22Rv1 (cell line): Measurements from ENCODE around the gene TAGLN.

Source experiments
- H3K27ac ChIP-seq: fragments of 450-650 bp; 2 replicates; pipeline ENCODE4 v1.5.1; 2017
- CTCF ChIP-seq: fragments of 450-650 bp; IDR thresholded peaks from 2 replicates; pipeline ENCODE4 v1.5.1; 2017; ENCODE audit warnings: mild to moderate bottlenecking
- ZFX ChIP-seq: fragments of 450-650 bp; IDR thresholded peaks from 2 replicates; pipeline ENCODE4 v1.6.1; 2017; ENCODE audit warnings: antibody characterized with exemption, borderline replicate concordance

Gene TAGLN

GRCh38 chr11:117192401-117192875 lies 6.7 kb upstream of the TAGLN start:
- no peak for TF ChIP-seq CTCF
- no peak for TF ChIP-seq ZFX

GRCh38 chr11:117193130-117194020 lies 5.8 kb upstream of the TAGLN start:
- no peak overlapping the region for H3K27ac ChIP-seq
- no peak for TF ChIP-seq ZFX
- TF ChIP-seq CTCF = no peak

More at GRCh38 chr11:117192401-117192875, 6.7 kb upstream of the TAGLN start:
- H3K27ac ChIP-seq = no peak overlapping the region

- TF ChIP-seq ZFX = no peak
- TF ChIP-seq CTCF = no peak
- H3K27ac ChIP-seq = no peak overlapping the region
Measured at GRCh38 chr11:117194267-117194666, 4.9 kb upstream of the TAGLN start.

GRCh38 chr11:117195258-117195657 lies 3.9 kb upstream of the TAGLN start:
- no peak overlapping the region for H3K27ac ChIP-seq
- no peak for TF ChIP-seq ZFX
- TF ChIP-seq CTCF = no peak

GRCh38 chr11:117195761-117196160 lies 3.4 kb upstream of the TAGLN start:
- no peak for TF ChIP-seq CTCF
- TF ChIP-seq ZFX = no peak
- no peak overlapping the region for H3K27ac ChIP-seq

GRCh38 chr11:117197006-117197405 lies 2.2 kb upstream of the TAGLN start:
- TF ChIP-seq ZFX (no peak), CTCF (no peak)
- H3K27ac ChIP-seq = no peak overlapping the region
